NCI-H2171 (cell line): ENCODE results near the gene CCAR1.
"Not testable (repeated sequence)": the region's sequence is repeated elsewhere in the genome, so short reads cannot be mapped to it uniquely, and the experiment has no call there.

Experiments used
- DNase-seq: peaks from one replicate; lab custom pipeline; 2025; lab: John Stamatoyannopoulos, UW

CCAR1 gene, protein sequence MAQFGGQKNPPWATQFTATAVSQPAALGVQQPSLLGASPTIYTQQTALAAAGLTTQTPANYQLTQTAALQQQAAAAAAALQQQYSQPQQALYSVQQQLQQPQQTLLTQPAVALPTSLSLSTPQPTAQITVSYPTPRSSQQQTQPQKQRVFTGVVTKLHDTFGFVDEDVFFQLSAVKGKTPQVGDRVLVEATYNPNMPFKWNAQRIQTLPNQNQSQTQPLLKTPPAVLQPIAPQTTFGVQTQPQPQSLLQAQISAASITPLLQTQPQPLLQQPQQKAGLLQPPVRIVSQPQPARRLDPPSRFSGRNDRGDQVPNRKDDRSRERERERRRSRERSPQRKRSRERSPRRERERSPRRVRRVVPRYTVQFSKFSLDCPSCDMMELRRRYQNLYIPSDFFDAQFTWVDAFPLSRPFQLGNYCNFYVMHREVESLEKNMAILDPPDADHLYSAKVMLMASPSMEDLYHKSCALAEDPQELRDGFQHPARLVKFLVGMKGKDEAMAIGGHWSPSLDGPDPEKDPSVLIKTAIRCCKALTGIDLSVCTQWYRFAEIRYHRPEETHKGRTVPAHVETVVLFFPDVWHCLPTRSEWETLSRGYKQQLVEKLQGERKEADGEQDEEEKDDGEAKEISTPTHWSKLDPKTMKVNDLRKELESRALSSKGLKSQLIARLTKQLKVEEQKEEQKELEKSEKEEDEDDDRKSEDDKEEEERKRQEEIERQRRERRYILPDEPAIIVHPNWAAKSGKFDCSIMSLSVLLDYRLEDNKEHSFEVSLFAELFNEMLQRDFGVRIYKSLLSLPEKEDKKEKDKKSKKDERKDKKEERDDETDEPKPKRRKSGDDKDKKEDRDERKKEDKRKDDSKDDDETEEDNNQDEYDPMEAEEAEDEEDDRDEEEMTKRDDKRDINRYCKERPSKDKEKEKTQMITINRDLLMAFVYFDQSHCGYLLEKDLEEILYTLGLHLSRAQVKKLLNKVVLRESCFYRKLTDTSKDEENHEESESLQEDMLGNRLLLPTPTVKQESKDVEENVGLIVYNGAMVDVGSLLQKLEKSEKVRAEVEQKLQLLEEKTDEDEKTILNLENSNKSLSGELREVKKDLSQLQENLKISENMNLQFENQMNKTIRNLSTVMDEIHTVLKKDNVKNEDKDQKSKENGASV

DNA sequence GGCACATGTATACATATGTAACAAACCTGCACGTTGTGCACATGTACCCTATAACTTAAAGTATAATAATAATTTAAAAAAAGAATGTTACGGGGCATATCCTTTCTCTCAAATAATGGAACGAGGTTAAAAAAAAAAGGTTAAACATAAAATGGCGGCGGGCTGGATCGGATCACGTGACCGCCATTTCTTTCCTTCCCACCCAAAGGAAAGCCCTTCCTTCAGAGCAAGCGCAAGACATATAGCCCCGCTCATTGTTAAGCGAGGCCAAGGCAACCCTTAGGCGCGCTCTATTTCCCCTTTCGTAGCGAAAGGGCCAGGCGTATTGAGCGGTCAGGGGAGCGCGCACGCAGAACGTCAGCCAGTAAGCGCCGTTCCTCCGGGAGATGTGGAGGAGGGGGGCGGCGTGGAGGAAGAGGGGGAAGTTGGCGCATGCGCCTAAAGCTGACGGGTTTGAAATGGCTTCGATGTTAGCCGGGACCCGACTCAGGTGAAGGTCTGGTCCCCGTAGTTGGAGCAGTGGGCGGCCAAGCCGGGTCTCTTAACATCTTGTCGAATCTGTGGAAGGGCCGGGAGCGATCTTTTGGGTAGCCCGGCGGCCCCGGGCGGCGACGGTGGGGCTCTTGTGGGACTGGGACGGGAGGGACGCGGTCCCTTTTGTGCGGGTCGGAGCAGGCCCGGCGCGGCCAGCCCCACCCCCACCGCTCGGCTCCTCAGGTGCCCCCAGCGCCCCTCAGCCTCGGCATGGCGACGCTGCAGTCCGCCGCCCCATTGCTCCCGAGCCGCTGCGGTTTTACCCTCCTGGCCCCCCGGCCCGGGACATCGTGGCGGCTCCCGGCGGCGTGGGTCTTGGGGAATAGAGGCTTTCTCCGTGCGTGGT lies at the start of gene CCAR1:
TSS of gene CCAR1 (plus strand) at position 447 of the 880 bp plus-strand sequence. CDS start 1,266 bp downstream, outside the sequence.
- DNase-seq = peak; percentile 88

DNA sequence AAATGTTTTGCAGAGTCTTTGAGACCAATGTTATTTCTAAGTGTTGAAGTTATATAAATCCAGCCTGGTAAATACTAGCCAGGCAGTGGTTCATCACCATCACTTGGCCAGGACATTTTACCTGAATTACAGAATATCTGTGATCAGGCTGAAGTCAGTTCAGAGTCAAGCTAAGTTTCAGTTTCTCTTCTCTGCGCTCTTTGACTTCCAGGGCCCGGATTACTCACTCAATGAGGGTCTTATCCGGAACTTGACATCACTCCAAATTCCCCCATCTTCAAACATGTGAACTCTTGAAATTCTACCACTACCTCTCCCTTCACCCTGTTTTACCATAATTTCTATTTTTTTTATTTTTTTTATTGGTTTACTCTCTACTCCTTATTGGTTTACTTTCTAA lies 36.6 kb upstream of the CCAR1 start:
- DNase-seq = no peak

DNA sequence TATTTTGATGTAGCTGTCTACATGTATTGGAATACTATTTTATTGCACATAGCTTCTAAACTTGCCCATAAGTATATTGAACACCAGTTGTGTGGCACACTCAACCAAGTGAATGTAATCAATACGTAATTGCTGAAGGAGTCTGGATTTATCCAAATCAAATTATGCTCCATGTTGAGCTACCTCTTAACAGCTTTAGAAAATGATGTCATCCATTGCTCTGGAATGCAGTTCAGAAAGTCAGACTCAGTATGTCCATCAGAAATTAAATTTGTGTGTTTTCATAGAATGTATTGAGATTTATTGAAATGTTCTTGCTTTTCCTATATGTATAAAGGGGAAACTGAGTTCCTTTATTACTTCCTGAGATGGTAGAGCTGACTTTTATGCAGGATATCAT lies 25.0 kb upstream of the CCAR1 start:
- DNase-seq = no peak

DNA sequence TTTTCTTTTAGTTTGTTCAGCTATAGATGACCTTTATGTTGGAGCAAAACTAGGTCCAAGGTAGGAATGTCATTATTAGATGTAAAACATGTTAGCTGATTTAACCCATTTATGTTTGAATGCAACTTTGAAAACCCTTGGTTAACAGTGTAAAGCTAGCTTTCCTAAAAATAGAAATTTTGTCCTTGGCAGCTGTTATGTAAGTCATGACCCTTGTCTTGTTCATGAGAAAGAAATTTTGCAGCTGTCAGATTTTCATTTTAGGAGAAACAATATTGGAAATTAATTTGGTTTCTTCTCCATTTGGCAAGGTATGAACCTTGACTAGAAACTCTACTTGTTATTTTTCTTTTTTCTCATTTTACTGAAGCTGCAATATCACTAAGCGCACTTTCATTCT lies 23.9 kb upstream of the CCAR1 start:
- DNase-seq = no peak

DNA sequence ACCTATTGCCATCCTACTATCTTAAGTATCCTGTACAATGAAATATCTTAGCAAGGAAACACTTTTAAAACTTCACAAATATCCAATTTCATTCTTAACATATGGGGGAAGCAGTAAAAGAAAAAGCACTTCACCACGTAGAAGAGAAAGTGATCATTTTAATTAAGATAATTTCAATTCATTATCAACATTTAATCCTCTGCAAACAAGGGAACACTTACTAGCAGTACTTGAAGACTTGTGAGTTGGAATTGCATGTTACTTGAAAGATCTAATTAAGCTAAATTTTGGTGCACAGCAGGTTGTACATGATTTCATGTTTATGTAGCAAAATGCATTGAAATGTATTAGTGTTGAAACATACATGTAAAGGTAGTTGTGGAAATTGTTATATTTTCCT lies 20.8 kb upstream of the CCAR1 start:
- no peak for DNase-seq

DNA sequence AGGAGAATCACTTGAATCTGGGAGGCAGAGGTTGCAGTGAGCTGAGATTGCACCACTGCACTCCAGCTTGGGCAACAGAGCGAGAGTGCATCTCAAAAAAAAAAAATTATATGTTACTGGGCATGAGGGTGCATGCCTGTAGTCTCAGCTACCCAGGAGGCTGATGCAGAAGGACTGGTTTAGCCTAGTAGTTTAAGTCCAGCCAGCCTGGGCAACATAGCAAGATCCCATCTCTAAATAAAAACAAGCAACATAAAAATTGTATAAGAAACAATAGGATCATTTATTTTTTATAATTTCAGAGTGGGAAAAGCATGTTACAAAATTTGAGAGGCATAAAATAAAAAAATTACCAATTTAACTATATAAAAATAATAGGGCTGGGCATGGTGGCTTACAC lies 15.5 kb upstream of the CCAR1 start:
- no peak for DNase-seq

DNA sequence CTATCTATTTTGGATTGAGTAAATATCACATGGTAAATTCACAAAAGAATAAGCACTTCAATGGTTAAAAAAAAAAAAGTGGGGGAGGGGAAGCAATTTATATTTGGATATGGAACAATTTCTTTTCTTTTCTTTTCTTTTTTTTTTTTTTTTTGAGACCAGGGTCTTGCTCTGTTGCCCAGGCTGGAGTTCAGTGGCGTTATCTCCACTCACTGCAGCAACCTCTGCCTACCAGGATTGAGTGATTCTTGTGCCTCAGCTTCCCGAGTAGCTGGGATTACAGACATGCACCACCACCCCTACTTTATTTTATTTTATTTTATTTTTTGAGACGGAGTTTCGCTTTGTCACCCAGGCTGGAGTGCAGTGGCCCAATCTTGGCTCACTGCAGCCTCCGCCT lies 12.1 kb upstream of the CCAR1 start:
- not testable (repeated sequence) for DNase-seq

DNA sequence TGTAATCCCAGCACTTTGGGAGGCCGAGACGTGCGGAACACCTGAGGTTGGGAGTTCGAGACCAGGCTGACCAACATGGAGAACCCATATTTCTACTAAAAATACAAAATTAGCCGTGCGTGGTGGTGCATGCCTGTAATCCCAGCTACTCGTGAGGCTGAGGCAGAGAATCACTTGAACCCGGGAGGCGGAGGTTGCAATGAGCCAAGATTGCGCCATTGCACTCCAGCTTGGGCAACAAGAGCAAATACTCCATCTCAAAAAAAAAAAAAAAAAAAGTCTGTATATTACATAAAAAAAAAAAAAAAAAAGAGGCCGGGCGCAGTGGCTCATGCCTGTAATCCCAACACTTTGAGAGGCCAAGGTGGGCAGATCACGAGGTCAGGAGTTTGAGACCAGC lies 8.0 kb upstream of the CCAR1 start:
- DNase-seq = not testable (repeated sequence)

DNA sequence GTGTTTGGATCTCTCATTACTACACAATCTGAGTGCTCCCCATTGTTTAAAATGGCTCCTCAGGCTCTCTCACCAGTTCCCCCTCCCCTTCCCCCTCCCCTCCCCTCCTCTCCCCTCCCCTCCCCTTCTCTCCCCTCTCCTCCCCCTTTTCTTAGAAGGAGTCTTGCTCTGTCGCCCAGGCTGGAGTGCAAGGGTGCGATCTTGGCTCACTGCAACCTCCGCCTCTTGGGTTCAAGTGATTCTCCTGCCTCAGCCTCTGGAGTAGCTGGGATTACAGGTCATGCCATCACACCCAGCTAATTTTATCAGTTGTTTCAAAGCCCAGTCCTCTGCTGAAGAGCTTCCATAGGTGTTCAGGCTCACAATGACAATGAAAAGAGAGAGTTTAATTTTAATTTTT lies 3.6 kb upstream of the CCAR1 start:
- DNase-seq = no peak

DNA sequence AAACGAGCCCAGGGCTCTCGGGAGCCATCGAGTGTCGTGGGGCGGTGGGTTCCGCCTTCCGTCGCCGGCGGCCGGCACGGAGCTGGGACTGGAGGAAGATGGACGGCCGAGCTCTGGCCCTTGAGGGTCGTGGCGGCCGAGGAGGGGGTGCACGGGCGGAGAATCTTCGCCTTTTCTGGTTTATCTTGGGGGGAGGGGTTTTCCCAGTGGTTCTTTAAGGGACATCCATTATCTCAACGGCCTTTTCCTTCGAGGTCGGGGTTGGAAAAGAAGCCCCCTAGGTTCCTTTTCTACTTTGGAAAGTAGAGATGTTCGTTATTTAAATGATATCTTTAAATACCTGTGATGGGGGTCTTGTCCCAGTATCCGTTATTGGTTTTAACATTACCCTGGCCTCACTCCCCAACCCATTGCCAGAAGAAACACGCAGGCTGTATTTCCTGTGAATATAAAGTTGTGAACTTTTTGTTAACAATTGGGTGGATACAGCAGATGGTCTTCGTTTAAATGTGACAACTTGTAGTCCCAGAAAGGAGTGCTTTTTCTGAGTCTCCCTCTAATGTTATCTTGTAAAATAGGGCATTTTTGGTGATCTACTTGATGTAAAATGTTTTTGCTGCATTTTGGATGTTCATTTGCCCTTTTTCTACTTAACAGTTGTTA lies 765 bp downstream of the CCAR1 start:
- DNase-seq = no peak

DNA sequence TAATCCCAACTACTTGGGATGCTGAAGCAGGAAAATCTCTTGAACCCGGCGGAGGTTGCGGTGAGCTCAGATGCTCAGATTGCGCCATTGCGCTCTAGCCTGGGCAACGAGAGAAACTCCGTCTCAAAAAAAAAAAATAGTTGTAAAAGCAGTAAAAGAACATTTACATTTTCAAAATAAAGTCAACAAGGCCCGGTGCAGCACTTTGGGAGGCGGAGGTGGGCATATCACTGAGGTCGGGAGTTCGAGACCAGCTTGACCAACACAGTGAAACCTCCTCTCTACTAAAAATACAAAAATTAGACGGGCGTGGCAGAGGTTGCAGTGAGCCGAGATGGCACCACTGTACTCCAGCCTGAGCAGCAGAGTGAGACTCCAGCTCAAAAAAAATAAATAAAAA lies 4.0 kb downstream of the CCAR1 start:
- DNase-seq = no peak

DNA sequence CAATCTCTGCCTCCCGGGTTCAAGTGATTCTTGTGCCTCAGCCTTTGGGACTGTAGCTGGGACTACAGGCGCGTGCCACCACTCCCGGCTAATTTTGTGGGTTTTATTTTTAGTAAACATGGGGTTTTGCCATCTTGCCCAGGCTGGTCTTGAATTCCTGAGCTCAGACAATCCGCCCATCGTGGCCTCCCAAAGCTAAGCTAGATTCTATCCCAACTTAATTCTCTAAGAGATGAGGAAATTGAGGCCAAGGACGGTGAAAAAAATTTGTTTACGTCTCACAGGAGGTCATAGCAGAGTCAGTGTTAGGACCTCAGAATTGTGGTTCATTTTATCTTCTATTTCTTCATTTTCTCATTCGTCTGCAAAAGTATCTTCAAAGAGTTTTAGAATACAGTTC lies 6.1 kb downstream of the CCAR1 start:
- no peak for DNase-seq

DNA sequence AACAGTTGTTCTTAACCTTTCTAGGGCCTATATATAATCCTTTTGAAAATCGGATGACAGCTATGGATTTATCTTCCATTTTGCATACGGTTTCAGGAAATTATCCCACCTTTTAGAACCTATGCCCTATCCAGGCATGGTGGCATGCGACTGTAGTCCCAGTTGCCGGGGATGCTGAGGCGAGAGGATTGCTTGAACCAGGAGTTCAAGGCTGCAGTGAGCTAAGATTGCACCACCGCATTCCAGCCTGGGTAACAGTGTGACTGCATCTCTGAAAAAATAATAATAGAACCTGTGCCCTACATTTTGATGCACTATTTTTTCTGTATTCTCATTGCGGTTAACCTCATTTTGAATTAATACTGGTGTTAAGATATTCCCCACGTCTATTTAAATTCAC lies 11.6 kb downstream of the CCAR1 start:
- no peak for DNase-seq

DNA sequence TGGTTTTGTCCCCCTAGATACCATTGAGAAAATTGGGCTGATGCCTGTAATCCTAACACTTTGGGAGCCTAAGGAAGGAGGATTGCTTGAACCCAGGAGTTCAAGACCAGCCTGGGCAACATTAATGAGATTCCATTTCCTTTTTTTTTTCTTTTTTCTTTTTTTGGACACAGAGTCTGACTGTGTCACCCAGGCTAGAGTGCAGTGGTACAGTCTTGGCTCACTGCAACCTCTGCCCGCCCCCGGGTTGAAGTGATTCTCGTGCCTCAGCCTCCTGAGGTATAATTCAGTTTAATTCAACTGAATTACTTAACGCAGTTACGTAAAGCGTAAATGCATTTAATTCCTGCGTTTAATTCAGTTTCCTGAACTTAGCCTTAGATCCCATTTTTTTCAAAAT lies 13.3 kb downstream of the CCAR1 start:
- no peak for DNase-seq

DNA sequence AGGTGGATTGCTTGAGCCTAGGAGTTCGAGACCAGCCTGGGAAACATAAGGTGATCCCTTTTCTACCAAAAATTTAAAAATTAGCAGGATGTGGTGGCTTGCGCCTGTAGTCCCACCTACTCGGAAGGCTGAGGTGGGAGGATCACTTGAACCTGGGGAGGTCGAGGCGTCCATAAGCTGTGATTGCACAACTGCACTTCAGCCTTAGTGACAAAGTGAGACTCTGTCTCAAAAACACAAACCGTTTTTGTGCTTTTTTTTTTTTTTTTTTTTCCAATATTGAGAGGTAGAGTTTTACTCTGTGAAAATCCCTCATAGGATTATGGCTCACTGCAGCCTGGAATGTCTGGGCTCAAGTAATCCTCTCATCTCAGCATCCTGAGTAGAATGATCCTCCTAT lies 14.1 kb downstream of the CCAR1 start:
- no peak for DNase-seq

DNA sequence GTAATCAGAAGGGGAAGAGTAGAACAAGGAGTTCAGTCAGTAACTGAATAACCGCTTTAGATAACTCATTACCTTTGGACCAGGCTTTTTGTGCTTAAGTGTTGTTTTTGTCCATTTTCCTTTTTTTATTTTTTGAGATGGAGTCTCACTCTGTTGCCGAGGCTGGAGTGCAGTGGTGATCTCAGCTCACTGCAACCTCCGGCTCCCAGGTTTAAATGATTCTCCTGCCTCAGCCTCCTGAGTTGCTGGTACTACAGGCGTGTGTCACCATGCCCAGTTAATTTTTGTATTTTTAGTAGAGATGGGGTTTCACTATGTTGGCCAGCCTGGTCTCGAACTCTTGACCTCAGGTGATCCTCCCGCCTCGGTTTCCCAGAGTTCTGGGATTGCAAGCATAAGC lies 14.7 kb downstream of the CCAR1 start:
- DNase-seq = not testable (repeated sequence)

DNA sequence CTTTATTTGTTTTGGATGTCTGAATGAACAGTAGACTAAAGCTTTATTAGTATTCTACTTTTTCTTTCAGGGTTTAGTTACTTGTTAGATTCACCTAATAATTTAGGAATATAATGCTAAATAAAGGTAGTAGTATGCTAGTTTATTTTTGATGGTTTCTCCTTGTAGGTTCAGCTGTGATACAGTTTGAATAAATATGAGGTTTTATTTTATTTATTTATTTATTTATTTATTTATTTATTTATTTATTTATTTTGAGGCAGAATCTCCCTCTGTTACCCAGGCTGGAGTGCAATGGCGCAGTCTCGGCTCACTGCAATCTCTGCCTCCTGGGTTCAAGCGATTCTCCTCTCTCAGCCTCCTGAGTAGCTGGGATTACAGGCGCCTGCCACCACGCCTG lies 19.6 kb downstream of the CCAR1 start:
- DNase-seq = not testable (repeated sequence)

DNA sequence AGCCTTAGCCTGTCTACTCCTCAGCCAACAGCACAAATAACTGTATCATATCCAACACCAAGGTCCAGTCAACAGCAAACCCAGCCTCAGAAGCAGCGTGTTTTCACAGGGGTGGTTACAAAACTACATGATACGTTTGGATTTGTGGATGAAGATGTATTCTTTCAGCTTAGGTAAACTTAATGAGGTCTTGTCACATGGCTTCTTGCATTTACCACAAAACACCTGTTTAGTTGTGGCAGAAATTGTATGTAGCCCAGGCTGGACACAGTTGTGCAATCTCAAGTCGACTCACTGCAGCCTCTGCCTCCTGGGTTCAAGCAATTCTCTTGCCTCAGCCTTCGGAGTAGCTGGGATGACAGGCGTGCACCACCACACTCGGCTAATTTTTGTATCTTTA lies 21.4 kb downstream of the CCAR1 start:
- DNase-seq = no peak

DNA sequence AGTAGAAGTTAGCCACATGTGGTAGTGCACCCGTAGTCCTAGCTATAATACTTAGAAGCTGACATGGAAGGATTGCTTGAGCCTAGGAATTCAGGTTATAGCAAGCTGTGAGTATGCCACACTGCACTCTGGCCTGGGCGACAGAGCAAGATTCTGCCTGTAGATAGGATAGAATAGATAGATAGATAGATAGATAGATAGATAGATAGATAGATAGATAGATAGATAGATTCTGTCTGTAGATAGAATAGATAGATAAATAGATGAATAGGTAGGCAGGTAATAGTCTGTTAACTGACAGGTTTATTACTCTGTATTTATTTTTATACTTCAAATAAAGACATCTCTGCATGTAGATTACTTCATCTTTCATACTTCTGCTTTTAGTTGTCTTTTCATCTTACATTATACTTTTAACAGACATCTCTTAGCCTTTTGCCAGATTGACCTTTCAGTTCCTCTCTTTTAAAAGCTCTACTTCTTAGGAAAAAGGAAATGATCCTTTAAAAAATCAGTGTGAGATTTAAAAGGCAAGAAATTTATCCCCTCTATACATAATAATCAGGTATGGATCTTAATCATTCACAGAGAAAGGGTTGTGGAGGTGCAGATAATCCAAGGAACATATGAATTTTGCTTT lies 31.8 kb downstream of the CCAR1 start:
- DNase-seq = no peak

DNA sequence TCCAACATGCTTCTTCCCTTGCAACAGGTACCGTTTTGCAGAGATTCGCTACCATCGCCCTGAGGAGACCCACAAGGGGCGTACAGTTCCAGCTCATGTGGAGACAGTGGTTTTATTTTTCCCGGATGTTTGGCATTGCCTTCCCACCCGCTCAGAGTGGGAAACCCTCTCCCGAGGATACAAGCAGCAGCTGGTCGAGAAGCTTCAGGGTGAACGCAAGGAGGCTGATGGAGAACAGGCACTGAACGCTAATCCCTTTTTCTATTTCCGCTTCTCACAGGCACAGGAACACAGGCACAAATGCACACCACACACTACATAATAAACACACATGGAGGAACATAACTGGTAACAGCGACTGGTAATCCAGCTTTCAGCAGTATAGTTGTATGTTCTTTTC lies 35.2 kb downstream of the CCAR1 start:
- DNase-seq = no peak

DNA sequence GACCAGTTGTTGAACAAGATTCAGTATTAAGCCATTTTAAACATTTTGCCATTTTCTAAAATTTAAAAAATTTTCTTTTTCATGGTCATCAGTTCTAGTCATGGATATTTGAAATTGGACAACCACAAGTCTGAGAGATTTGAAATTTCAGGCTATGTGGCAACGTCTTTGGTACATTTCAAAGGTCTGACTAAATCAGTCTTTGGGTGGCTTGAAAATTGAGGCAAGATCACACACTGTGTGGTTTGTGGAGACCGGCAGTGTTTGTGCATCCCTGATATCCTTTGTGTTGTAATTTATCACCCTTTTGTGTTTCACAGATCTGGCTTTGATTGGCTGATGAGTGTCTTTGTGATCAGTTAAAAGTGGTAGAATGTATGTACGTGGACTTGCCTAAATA lies 35.7 kb downstream of the CCAR1 start:
- DNase-seq = no peak
